HG02623 (cell line): Measurements from ENCODE around the gene PARVG.

Experiments
- ATAC-seq: cut with Tn5 transposase; IDR thresholded peaks from one replicate; pipeline ENCODE4 v1.9.1; 2021; ENCODE audit warnings: moderate library complexity; ENCODE audit not compliant: unreplicated experiment

Gene PARVG, protein sequence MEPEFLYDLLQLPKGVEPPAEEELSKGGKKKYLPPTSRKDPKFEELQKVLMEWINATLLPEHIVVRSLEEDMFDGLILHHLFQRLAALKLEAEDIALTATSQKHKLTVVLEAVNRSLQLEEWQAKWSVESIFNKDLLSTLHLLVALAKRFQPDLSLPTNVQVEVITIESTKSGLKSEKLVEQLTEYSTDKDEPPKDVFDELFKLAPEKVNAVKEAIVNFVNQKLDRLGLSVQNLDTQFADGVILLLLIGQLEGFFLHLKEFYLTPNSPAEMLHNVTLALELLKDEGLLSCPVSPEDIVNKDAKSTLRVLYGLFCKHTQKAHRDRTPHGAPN

DNA sequence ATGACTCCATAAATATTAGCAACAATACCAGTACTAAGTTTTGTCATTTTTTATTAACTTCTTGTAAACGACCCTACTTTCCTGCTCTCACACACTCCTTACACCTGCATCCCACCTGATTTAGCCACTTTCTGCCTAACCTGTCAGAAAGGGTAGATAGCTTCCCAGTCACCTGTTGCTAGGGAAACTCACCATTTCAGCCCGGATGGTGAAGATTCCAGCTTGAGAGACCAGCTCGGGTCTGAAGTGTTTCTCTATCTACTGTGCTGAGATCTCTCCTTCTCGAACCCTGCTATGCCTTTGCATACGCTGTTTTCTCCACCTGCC is at the start of gene PARVG:
PARVG (plus strand) TSS at position 220 of the 327 bp plus-strand sequence. CDS start 2,405 bp downstream, outside the sequence.
- ATAC-seq = peak; percentile 42

DNA sequence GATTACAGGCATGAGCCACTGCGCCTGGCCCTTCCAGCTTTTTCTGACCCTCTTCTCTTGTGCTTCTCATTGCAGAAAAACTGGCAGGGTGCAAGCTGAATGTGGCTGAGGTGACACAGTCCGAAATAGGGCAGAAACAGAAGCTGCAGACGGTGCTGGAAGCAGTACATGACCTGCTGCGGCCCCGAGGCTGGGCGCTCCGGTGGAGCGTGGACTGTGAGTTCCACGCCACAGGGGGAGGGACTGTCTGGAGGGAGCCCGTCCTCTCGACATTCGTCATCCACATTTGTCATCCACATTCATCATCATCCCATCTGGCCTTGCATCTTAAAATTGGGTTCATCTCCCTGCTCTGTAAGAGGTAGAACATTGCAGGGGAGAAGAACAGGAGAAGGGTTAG is 49.3 kb upstream of the PARVG start:
- ATAC-seq = no peak

DNA sequence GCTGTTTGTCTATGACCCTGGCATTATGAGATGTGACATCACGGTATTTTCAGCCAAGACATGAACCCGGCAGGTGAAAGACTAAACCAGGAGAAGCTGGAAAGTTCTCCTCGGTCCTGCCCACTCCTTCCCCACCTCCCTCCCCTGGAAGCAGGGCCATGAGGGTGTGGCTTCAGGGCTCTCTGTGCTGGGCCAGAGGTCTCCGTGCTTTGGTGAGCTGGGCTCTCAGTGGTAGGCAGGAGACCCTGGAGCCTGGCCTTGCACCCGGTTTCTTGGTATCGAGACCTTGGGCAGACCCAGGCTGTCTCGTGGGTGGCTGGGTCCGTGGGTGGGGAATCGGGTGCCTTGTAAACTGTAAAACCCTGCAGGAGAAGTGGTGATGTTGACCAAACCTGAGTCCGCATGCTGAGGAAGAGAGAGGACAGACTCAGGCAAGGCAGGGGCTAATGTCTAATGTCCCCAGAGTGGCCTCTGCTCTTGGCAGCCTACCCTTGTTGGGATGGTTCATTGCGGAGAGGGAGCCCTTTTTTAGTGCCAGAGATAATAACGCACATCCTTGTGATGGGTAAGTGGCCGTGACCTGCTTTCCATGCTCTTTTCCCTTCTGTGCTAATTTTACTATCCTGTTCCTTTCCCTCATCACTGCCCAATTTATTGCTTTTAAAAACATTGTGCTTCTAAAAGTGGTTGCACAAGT is 48.6 kb upstream of the PARVG start:
- ATAC-seq = no peak

DNA sequence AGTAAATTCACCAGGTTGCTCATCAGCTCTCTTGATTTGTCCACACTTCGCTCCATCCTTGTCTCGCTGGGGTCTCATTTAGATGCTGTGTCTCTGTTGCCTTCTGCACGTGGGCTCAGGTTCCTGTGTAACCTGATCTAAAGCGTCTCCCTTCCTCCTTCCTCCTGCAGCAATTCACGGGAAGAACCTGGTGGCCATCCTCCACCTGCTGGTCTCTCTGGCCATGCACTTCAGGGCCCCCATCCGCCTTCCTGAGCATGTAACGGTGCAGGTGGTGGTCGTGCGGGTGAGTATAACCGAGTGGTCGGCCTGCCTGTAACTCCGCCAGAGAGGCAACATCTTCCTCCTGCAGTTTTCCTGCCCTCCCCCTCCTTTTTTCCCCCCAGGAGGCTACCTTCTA is 48.0 kb upstream of the PARVG start:
- no peak for ATAC-seq

DNA sequence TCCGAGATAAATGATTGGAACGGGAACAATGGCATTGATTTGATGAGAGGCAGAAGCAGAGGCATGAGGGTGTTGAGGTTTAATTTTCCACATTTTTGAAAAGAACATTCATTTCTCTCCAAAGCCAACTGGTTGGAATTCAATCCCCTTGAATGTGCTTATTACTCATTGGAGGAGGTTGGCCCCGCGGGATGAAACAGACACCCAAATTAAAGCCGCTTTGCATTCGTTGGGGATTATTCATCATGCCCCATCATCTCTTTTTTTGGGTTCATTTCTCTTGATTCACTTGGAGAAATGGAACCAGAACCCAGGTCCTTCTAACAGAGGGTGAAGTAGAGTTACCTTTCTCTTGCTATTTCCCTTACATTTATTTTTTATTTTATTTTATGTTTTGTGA is 47.6 kb upstream of the PARVG start:
- no peak for ATAC-seq

DNA sequence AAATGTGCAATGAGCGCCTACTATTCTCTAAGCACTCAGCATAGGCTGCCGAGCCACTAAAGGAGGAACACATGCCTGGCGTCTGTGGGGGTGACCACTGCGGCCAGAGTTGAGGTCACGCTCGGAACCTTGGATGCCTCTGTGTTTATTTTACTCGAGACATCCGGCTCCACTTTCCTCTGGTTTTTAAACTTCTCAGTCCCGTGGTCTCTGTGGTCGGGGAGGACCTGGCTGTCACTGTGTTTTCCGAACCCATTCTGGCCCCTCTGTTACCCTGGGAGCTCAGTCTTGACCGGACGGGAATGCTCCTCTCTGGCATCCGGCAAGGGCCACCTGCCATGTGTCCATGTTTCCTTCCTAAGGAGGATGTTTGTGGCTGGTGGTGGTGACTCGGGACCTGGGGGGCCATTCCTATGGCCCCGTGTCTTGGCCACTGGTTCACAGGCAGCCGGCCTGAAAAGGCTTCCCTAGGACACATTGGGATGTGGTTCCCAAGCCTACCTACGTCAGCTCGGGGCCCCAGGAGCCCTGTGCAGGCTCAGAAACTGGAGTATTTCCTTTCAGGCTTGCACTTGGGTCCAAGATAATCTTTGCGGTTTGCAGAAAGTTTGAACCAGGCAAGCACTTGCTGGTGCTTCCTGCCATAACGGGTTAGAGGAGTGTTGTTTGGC is 46.7 kb upstream of the PARVG start:
- ATAC-seq = no peak

DNA sequence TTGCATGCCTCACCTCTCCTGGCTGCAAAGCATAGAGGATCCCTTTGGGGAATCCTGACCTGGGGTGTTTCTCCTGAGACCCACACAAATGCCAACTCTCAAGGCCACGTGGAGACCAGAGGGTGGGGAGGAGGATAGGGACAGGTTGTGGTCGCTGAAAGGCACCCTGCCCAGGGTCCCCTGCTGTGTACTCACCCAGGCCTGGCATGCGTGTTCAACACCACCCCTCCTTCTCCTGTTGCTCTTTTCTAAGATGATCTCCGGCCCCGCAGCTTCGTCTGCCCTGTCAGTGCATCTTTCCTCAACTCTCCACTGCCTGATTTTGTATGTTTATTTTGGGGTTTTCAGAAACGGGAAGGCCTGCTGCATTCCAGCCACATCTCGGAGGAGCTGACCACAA is 44.6 kb upstream of the PARVG start:
- ATAC-seq = no peak

DNA sequence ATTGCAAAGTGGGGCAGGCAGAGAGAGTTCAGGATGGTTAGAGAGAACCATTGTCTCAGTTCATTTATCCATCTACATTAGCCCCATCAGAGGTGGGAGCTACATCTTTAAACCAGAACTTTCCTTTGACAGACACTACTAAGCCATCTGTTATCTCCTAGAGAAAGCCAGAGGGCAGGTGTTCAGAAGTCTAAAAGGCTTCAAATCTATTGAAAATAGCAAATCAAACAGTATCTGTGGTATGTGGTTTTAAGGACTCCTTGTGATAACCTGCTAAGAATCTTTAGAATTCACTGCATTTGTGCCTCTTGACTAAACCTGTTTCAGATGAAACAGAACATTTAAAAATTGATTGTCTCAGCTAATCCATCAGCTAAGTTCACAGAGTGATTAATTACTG is 43.9 kb upstream of the PARVG start:
- no peak for ATAC-seq

DNA sequence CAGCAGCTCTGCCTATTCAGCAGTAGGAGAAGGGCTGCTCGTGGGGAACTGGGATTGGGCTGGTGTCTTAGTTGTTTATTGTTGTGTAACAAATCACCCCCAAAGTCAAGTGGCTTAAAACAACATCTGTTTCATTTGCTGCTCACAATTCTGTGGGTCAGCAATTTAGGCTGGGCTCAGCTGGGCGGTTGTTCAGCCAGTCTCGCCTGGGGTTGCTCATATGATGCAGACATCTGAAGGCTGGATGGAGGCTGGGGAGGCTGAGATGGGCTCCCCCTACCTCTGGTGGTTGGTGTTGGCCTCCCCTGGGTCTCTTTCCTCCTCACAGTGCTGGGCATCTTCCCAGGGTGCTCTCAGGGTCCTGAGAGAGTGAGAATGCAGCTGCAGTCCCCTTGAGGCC is 43.3 kb upstream of the PARVG start:
- ATAC-seq = no peak

DNA sequence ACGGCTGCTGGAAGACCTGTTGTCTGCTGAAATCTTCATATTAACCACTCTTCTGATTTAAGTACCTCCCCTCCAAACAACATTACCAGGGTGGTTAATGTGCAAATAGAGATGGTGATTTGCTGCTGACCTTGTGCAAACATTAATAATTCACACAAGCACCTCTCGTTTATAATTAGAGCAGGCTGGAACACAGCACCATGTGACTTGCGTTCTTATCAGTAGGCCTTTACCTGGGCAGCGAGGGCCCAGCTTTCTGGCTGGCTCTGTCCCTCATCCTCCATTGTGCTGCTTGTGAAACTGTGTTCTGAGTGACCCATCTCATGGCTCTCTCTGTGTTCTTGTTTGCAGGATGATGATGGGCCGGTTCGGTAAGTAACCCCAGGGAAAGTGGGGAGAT is 41.0 kb upstream of the PARVG start:
- no peak for ATAC-seq

DNA sequence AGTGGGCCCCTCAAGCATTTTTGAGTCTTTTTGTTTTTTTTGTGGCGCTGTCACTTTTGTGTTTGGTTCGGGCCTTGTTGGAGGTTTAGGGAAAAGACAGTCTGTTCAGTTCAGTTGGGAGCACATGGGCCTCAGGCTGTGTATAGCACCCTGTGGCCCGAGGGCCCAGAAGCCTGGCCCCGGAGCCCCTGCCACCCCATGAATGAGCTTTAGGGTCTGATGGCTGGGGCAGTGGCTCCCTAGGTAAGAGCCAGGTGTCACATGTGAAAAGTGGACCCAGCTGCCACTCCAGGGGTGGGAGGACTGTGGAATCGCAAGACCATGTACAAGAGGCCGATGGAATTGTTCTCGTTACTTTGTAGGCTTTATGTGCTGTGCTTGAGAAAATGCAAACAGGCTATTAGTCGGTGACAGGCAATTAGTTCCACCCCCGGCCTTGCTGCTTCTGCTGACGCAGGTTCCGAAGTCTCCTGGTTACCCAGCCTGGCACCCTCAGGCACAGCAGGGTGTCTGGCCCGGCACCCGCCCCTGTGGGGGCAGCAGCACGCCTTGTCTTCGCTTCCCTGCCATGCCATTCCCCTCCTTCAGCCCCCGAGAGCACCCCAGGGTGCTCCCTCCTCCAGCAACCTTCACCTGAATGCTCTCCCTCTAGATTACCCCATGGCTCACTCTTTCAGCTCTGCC is 38.2 kb upstream of the PARVG start:
- ATAC-seq = no peak

DNA sequence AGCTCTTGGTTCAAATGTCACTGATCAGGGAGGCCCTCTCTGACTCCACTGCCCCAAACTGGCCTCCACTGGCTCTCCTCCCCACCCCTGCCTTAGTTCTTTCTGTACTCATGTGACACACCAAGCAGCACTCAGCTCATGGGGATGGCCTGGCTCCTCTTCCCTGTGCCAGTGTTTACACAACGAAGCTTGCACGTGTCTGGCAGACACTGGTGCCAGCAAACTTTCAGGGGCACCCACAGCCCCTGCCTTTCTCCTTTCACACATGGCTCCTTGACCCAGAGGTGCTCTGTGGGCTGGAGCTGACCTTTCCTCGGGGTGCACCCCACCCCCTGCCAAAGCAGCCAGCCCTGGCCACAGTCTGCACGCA is 37.6 kb upstream of the PARVG start:
- no peak for ATAC-seq

DNA sequence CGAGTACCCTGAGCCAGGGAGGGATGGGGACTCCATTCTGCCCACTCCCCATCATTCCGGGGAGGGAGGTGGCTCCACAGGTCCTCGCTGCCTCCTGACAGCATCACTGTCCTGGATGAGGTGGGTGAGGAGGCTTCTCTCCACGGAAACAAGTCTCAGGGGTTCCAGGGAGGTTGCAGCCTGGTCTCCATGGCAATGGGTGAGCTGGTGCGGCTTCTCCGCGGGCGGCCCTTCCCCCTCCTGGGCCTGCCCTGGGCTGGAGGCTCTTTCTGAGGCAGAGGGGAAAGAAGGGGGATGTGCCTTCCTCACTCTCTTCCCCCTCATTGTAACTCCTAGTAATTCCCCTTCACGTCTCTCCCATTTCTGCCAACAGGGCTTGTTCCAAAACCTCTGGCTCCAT is 37.1 kb upstream of the PARVG start:
- no peak for ATAC-seq

DNA sequence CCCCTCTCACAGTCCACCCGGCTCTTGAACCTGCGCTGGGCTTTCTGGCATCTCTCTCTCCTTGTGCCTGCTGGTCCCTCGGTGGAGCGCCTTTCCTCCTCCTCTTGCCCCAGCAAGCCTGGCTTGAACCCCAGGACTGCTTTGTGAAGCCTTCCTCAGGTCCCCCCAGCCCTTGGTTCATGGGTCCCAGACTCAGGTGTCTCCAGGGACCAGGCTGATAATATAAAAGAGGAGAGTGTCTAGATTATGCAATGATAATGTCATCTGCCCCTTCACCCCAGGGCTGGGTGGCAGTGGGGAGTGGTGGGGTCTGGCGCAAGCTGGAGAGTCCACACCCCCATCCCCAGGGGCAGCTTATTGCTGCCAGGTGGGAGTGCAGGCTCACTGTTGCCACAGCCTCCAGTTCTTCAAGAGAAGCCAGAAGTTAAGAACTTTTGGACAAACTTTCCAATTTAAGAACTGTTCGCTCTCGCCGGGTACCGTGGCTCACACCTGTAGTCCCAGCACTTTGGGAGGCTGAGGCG is 36.6 kb upstream of the PARVG start:
- ATAC-seq = no peak

DNA sequence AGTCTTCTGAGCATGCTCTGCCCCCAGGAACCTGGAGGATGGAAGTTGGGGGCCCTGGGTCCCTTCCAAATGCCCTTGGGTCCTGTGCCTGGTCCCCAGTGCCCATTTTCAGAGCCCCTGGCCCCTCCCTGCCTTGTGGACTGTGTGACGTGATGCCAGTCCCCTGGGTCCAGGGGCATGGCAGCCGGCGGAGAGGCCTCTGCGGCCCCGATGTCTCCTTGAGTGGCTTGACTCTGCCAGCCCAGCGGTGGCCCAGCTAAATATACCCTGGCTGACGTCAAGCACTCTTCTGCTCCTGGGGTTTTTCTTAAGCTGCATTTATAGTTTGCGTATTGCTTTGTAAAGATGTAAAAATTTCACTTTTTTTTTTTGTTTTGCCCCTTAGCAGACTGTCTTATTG is 35.2 kb upstream of the PARVG start:
- ATAC-seq = no peak

DNA sequence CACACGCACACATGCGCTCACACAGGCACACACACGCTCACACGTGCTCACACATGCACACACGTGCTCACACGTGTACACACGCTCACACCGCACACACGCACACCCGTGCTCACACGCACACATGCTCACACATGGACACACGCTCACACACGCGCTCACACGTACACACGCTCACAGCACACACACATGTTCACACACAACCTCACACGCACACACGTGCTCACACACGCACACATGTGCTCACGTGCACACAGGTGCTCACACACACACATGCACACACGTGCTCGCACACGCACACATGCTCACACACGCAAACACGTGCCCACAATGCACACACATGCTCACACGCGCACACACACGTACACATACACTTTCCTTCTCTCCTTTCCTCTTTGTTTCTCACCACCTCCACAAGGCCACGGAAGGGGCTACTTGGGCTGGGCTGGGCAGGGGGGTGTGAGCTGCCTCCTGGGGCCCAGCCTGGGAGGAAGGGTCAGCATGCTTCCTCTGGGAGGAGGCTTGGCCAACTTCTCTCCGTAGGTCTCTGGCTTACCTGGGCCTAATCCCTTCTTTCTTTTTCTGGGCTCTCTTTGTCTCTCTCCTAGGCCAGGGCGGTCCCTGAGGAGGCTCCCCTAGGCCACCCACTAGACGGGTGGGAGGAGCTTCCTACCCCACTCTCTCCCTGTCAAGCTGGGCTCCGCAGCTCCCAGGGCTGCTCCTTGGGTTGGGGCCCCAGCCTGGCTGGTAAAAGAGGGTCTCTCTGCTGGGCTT is 34.5 kb upstream of the PARVG start:
- ATAC-seq = no peak

DNA sequence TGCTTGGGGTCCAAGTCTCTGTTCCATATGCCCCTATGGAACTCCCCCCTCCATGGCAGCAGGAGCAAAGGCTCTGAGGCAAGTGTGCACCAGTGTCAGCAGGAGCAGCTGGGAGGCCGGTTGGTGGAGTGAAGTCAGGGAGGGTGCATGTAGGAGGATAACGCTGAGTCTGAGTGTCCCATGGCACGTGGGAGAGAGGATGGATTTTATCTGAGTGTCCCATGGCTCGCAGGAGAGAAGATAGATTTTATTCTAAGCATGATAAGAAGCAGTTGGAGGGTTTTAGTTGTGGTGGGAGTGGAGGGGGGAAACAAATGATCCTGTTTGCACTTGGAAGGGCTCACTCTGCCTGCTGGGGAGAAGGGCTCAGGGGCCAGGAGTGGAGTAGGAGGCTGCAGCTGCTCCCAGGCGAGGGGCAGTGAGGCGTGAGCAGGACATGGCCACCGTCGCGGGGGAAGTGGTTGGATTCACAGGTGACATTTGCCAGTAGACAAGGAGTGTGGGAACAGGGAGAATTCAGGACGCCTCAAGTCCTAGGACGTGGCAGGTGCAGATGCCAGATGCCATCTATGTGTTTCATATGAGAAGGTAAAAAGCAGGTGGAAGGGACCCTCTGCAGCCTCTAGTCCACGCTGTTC is 33.6 kb upstream of the PARVG start:
- ATAC-seq = no peak

DNA sequence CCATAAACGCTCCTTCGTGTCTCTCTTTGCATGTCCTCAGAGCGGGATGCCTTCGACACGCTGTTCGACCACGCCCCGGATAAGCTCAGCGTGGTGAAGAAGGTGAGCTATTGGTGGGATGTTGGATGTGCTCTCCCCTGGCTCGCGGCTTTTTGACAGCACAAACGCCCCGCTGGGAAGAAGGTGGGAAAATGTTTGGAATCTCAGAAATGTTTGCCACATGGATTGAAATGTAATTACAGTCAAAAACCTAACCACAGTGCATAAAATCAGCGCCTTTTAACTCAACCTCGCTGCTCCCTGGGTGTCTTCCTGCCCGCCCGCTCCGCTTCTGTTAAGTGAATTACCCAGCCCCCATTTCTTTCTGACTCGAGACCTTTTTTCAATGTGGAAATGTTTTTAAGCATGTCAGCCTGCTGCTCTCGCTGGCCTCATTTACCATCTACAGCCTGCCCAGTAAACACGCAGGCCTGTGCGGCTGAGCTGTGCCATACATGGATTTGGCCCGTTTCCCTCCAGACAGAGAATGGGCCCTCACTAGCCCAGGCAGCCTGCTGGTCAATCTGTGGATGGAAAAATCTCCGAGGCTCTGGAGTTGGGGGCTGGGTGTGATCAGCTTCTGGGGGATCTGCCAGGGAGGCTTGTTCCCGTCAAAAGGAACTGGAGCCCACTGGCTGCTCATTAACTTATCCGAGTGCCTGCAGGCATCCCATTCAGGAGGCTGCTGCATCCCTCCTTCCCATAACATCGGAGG is 32.7 kb upstream of the PARVG start:
- no peak for ATAC-seq

DNA sequence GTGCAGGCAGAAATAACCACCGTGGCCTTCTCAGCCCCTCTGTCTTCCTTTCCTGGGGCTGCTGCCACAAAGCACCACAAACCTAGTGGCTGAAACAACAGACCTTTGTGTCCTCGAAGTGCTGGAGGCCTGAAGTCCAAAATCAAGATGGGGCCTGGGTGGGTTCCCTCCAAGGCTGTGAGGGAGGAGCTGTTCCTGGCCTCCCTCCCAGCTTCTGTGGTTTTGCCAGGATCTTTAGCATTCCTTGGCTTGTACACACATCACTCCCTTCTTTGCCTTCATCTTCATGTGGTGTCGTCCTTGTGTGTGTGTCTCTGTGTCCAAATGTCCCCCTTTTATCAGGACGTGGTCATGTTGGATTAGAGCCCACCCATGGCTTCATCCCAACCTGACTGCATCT is 29.0 kb upstream of the PARVG start:
- no peak for ATAC-seq

DNA sequence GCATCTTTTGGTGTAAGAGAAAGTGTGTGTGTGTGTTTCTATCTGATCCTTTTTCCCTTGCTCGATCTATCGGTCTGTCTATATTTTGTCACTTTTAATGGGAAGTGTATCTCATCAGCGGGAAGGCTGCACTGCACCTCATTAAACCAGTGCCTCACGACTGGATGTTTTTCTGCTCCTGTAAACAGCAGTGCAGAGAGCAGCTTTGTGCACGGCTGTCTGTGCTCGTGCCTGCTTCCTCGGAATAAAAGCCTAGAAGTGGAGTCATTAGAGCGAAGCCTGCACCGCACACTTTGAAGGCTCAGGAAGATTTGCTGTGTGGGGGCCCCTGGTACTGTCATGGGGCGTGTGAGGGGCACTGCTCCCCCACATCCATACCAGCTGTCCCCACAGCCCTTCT is 27.0 kb upstream of the PARVG start:
- ATAC-seq = no peak
